ENCODE measurements around the gene PCDHB10.
"Not testable (repeated sequence)": the region's sequence is repeated elsewhere in the genome, so short reads cannot be mapped to it uniquely, and the experiment has no call there.

The PCDHB10 gene

GRCh38 chr5:141188682-141189081 lies 3.5 kb upstream of the PCDHB10 start:
- DNase-seq (ENCODE audit: low read depth): not testable (repeated sequence)

GRCh38 chr5:141189131-141189530 lies 3.0 kb upstream of the PCDHB10 start:
- DNase-seq (ENCODE audit: low read depth): not testable (repeated sequence)

GRCh38 chr5:141194332-141194731 lies 2.2 kb downstream of the PCDHB10 start:
- not testable (repeated sequence) for DNase-seq (ENCODE audit: low read depth)

- DNase-seq (ENCODE audit: low read depth): no peak
Observed at GRCh38 chr5:141196363-141196762, 4.2 kb downstream of the PCDHB10 start.

- DNase-seq (ENCODE audit: low read depth): no peak
Observed at GRCh38 chr5:141199359-141200235, 7.4 kb downstream of the PCDHB10 start, which contains the start of gene PCDHB11. TSS of gene PCDHB11 (plus strand) at chr5:141199627. CDS start at chr5:141199775, 148 bp downstream.

GRCh38 chr5:141201126-141201525 lies 9.0 kb downstream of the PCDHB10 start:
- DNase-seq (ENCODE audit: low read depth): not testable (repeated sequence)

- DNase-seq (ENCODE audit: low read depth): not testable (repeated sequence)
Observed at GRCh38 chr5:141201646-141202045, 9.5 kb downstream of the PCDHB10 start.

- DNase-seq (ENCODE audit: low read depth): no peak
Observed at GRCh38 chr5:141208478-141208877, 16.3 kb downstream of the PCDHB10 start, which contains the start of gene PCDHB12. TSS of gene PCDHB12 (plus strand) at chr5:141208719. CDS start at chr5:141208908, 189 bp downstream.

GRCh38 chr5:141210281-141210680 lies 18.1 kb downstream of the PCDHB10 start:
- not testable (repeated sequence) for DNase-seq (ENCODE audit: low read depth)

GRCh38 chr5:141210849-141211248 lies 18.7 kb downstream of the PCDHB10 start:
- not testable (repeated sequence) for DNase-seq (ENCODE audit: low read depth)

- DNase-seq (ENCODE audit: low read depth): peak; percentile 25
Observed at GRCh38 chr5:141213656-141214339, 21.6 kb downstream of the PCDHB10 start, which contains the start of gene PCDHB13. TSS of gene PCDHB13 (plus strand) at chr5:141213919. CDS start at chr5:141214124, 205 bp downstream.

GRCh38 chr5:141214583-141214982 lies 22.4 kb downstream of the PCDHB10 start:
- not testable (repeated sequence) for DNase-seq (ENCODE audit: low read depth)

GRCh38 chr5:141215504-141215903 lies 23.4 kb downstream of the PCDHB10 start:
- DNase-seq (ENCODE audit: low read depth): not testable (repeated sequence)

GRCh38 chr5:141216035-141216434 lies 23.9 kb downstream of the PCDHB10 start:
- DNase-seq (ENCODE audit: low read depth): not testable (repeated sequence)

GRCh38 chr5:141223112-141223783 lies 31.1 kb downstream of the PCDHB10 start, which contains the start of gene PCDHB14:
TSS of gene PCDHB14 (plus strand) at chr5:141223343. CDS start at chr5:141223506, 163 bp downstream.
- DNase-seq (ENCODE audit: low read depth): peak; percentile 28

- not testable (repeated sequence) for DNase-seq (ENCODE audit: low read depth)
Observed at GRCh38 chr5:141224844-141225243, 32.7 kb downstream of the PCDHB10 start.

- DNase-seq (ENCODE audit: low read depth): not testable (repeated sequence)
Observed at GRCh38 chr5:141225421-141225820, 33.3 kb downstream of the PCDHB10 start.

- no peak for DNase-seq (ENCODE audit: low read depth)
Observed at GRCh38 chr5:141234109-141234667, 42.0 kb downstream of the PCDHB10 start.

GRCh38 chr5:141235922-141236321 lies 43.8 kb downstream of the PCDHB10 start:
- DNase-seq (ENCODE audit: low read depth): not testable (repeated sequence)

GRCh38 chr5:141236516-141237313 lies 44.6 kb downstream of the PCDHB10 start:
- no peak for DNase-seq (ENCODE audit: low read depth)

- DNase-seq (ENCODE audit: low read depth): no peak
Observed at GRCh38 chr5:141241496-141241895, 49.3 kb downstream of the PCDHB10 start.
